Measurements from ENCODE around the gene WSCD1. TPM values are rescaled to one million over a fixed set of nuclear protein-coding genes. Genes with fewer than 3 reads are reported as not detected.

Gene WSCD1
- polyA plus RNA-seq, 1 experiment = 0.20 TPM

GRCh38 chr17:6086603-6087400 is 16.6 kb downstream of the WSCD1 start:
- CTCF ChIA-PET = no interaction called here

GRCh38 chr17:6088141-6088540 is 18.0 kb downstream of the WSCD1 start:
- H3K27ac ChIP-seq (ENCODE audit: low read depth, low read length) = no peak overlapping the region
- CTCF ChIA-PET = no interaction called here
- no peak for DNase-seq (ENCODE audit: low read depth, low spot score)
- POLR2A ChIA-PET = no interaction called here
- H3K9me3 ChIP-seq (ENCODE audit: control insufficient read depth, insufficient read depth, low read length) = peaks cover 18% of the 10 kb centered on the region
- no peak for TF ChIP-seq CTCF (IDR thresholded peaks at IDR 0.05; ENCODE audit: low read depth, low read length)
- no peak overlapping the region for H3K4me3 ChIP-seq (ENCODE audit: low read depth, low read length)
- H3K27me3 ChIP-seq (ENCODE audit: control insufficient read depth, insufficient read depth, low read length) = no peaks in the 10 kb centered on the region

More at GRCh38 chr17:6086603-6087400, 16.6 kb downstream of the WSCD1 start:
- POLR2A ChIA-PET = no interaction called here
- Histone ChIP-seq H3K27ac (ENCODE audit: low read depth, low read length) (no peak overlapping the region), H3K4me3 (ENCODE audit: low read depth, low read length) (no peak overlapping the region), H3K27me3 (ENCODE audit: control insufficient read depth, insufficient read depth, low read length) (peaks cover 3% of the 10 kb centered on the region), H3K9me3 (ENCODE audit: control insufficient read depth, insufficient read depth, low read length) (peaks cover 18% of the 10 kb centered on the region)
- TF ChIP-seq CTCF (IDR thresholded peaks at IDR 0.05; ENCODE audit: low read depth, low read length) = no peak
- DNase-seq (ENCODE audit: low read depth, low spot score) = no peak

- Histone ChIP-seq H3K9me3 (ENCODE audit: control insufficient read depth, insufficient read depth, low read length) (peaks cover 23% of the 10 kb centered on the region), H3K27me3 (ENCODE audit: control insufficient read depth, insufficient read depth, low read length) (no peaks in the 10 kb centered on the region), H3K4me3 (ENCODE audit: low read depth, low read length) (no peak overlapping the region), H3K27ac (ENCODE audit: low read depth, low read length) (no peak overlapping the region)
- CTCF ChIA-PET = no interaction called here
- POLR2A ChIA-PET = no interaction called here
- TF ChIP-seq CTCF (IDR thresholded peaks at IDR 0.05; ENCODE audit: low read depth, low read length) = no peak
- no peak for DNase-seq (ENCODE audit: low read depth, low spot score)
Measured at GRCh38 chr17:6090253-6090652, 20.1 kb downstream of the WSCD1 start.

- CTCF ChIA-PET = no interaction called here
Measured at GRCh38 chr17:6092182-6092902, 22.2 kb downstream of the WSCD1 start.

More at GRCh38 chr17:6092182-6092902, 22.2 kb downstream of the WSCD1 start:
- POLR2A ChIA-PET = no interaction called here
- peaks cover 26% of the 10 kb centered on the region for H3K9me3 ChIP-seq (ENCODE audit: control insufficient read depth, insufficient read depth, low read length)
- H3K27ac ChIP-seq (ENCODE audit: low read depth, low read length) = no peak overlapping the region
- H3K27me3 ChIP-seq (ENCODE audit: control insufficient read depth, insufficient read depth, low read length) = no peaks in the 10 kb centered on the region
- TF ChIP-seq CTCF (IDR thresholded peaks at IDR 0.05; ENCODE audit: low read depth, low read length) = no peak
- H3K4me3 ChIP-seq (ENCODE audit: low read depth, low read length) = no peak overlapping the region
- no peak for DNase-seq (ENCODE audit: low read depth, low spot score)
